WTC11 (cell line): ENCODE data around the gene ITGA5.

Experiments used
- ATF1 ChIP-seq: sonication (generic); formaldehyde crosslinking; IDR thresholded peaks from 2 replicates; pipeline ENCODE4 v1.8.1; 2023; ENCODE audit warnings: mild to moderate bottlenecking, moderate library complexity, missing genetic modification reagents
- CTCF ChIP-seq: fragments of 200-600 bp; IDR thresholded peaks from 2 replicates; pipeline ENCODE4 v1.8.0; 2022; ENCODE audit warnings: antibody characterized with exemption
- E2F1 ChIP-seq: sonication (generic); formaldehyde crosslinking; IDR thresholded peaks from 2 replicates; pipeline ENCODE4 v1.8.0; 2022; ENCODE audit warnings: mild to moderate bottlenecking, missing genetic modification reagents
- IRF2 ChIP-seq: sonication (generic); formaldehyde crosslinking; IDR thresholded peaks from 2 replicates; pipeline ENCODE4 v1.8.0; 2022; ENCODE audit warnings: low read depth, missing genetic modification reagents, borderline replicate concordance
- SP1 ChIP-seq: sonication (generic); formaldehyde crosslinking; conservative IDR thresholded peaks from 2 replicates; pipeline ENCODE4 v1.8.1; 2022; ENCODE audit warnings: missing genetic modification reagents
- TEAD4 ChIP-seq: sonication (generic); formaldehyde crosslinking; IDR thresholded peaks from 2 replicates; pipeline ENCODE4 v1.8.0; 2022; ENCODE audit warnings: mild to moderate bottlenecking, missing genetic modification reagents
- ZNF121 ChIP-seq: sonication (generic); formaldehyde crosslinking; IDR thresholded peaks from 2 replicates; pipeline ENCODE4 v1.8.0; 2023; ENCODE audit warnings: missing genetic modification reagents

GRCh38 chr12:54388237-54389133 is 30.6 kb downstream of the ITGA5 start:
- TF ChIP-seq CTCF (no peak), TEAD4 (CRISPR knock-in tag) (no peak), IRF2 (no peak), E2F1 (CRISPR knock-in tag) (no peak), ATF1 (CRISPR knock-in tag) (no peak), ZNF121 (no peak), SP1 (no peak)
